HG03108 (cell line): Measurements from ENCODE around the gene PHIP.
A peak's percentile ranks its signal among the peaks of the same experiment; 100 is the strongest.
"Not testable (repeated sequence)": the region's sequence is repeated elsewhere in the genome, so short reads cannot be mapped to it uniquely, and the experiment has no call there.

Source experiments
- ATAC-seq: cut with Tn5 transposase; IDR thresholded peaks from one replicate; pipeline ENCODE4 v1.9.1; 2021; ENCODE audit warnings: moderate library complexity; ENCODE audit not compliant: unreplicated experiment

PHIP gene

GRCh38 chr6:79078075-79078969, at the start of gene PHIP:
Gene PHIP, minus strand, starts transcription at chr6:79078254. Its CDS starts 186 bp downstream, at chr6:79078068.
- ATAC-seq, result peak; percentile 59

- no peak for ATAC-seq
Measured at GRCh38 chr6:79127660-79128059, 49.6 kb upstream of the PHIP start.

- ATAC-seq, result no peak
Measured at GRCh38 chr6:79119217-79119616, 41.2 kb upstream of the PHIP start.

GRCh38 chr6:79117752-79118151, 39.7 kb upstream of the PHIP start:
- no peak for ATAC-seq

- ATAC-seq, result no peak
Measured at GRCh38 chr6:79115553-79116182, 37.6 kb upstream of the PHIP start.

GRCh38 chr6:79111549-79111948, 33.5 kb upstream of the PHIP start:
- ATAC-seq, result no peak

- no peak for ATAC-seq
Measured at GRCh38 chr6:79101164-79101563, 23.1 kb upstream of the PHIP start.

- ATAC-seq, result no peak
Measured at GRCh38 chr6:79100304-79100703, 22.2 kb upstream of the PHIP start.

GRCh38 chr6:79094938-79095337, 16.9 kb upstream of the PHIP start:
- ATAC-seq, result no peak

GRCh38 chr6:79091801-79092200, 13.7 kb upstream of the PHIP start:
- not testable (repeated sequence) for ATAC-seq

GRCh38 chr6:79089552-79090404, 11.7 kb upstream of the PHIP start:
- no peak for ATAC-seq

GRCh38 chr6:79084693-79085092, 6.6 kb upstream of the PHIP start:
- no peak for ATAC-seq

- ATAC-seq, result no peak
Measured at GRCh38 chr6:79082304-79082703, 4.2 kb upstream of the PHIP start.

- no peak for ATAC-seq
Measured at GRCh38 chr6:79081663-79082062, 3.6 kb upstream of the PHIP start.

GRCh38 chr6:79079561-79080041, 1.5 kb upstream of the PHIP start:
- ATAC-seq, result no peak

- peak; percentile 20 for ATAC-seq
Measured at GRCh38 chr6:79077715-79078074, 359 bp downstream of the PHIP start.

- peak; percentile 48 for ATAC-seq
Measured at GRCh38 chr6:79076782-79077641, 1.0 kb downstream of the PHIP start.

GRCh38 chr6:79076160-79076559, 1.9 kb downstream of the PHIP start:
- no peak for ATAC-seq

- no peak for ATAC-seq
Measured at GRCh38 chr6:79073888-79074287, 4.2 kb downstream of the PHIP start.

- no peak for ATAC-seq
Measured at GRCh38 chr6:79072640-79073181, 5.3 kb downstream of the PHIP start.
